HG03469 (cell line): ENCODE measurements around the gene ADAM22.

ENCODE experiments used
- ATAC-seq: cut with Tn5 transposase; IDR thresholded peaks from one replicate; pipeline ENCODE4 v1.9.1; 2021; ENCODE audit warnings: mild to moderate bottlenecking, moderate library complexity, moderate number of reproducible peaks; ENCODE audit not compliant: unreplicated experiment

The ADAM22 gene

GRCh38 chr7:87948371-87948770 lies 14.3 kb downstream of the ADAM22 start:
- ATAC-seq, result no peak

- ATAC-seq, result no peak
Measured at GRCh38 chr7:87959336-87959735, 25.3 kb downstream of the ADAM22 start.

- ATAC-seq, result no peak
Measured at GRCh38 chr7:87960239-87960638, 26.2 kb downstream of the ADAM22 start.

- ATAC-seq, result no peak
Measured at GRCh38 chr7:87961754-87962153, 27.7 kb downstream of the ADAM22 start.

- no peak for ATAC-seq
Measured at GRCh38 chr7:87966271-87966670, 32.2 kb downstream of the ADAM22 start.

GRCh38 chr7:87968021-87968420 lies 34.0 kb downstream of the ADAM22 start:
- ATAC-seq, result no peak

- ATAC-seq, result no peak
Measured at GRCh38 chr7:87982116-87982515, 48.1 kb downstream of the ADAM22 start.

- ATAC-seq, result no peak
Measured at GRCh38 chr7:87984088-87984487, 50.0 kb downstream of the ADAM22 start.

GRCh38 chr7:87993269-87993668 lies 59.2 kb downstream of the ADAM22 start:
- no peak for ATAC-seq

GRCh38 chr7:87999261-87999660 lies 65.2 kb downstream of the ADAM22 start:
- ATAC-seq, result no peak

- no peak for ATAC-seq
Measured at GRCh38 chr7:88001744-88002530, 67.9 kb downstream of the ADAM22 start.

- no peak for ATAC-seq
Measured at GRCh38 chr7:88002617-88003016, 68.6 kb downstream of the ADAM22 start.

GRCh38 chr7:88003581-88003980 lies 69.5 kb downstream of the ADAM22 start:
- no peak for ATAC-seq

GRCh38 chr7:88005191-88005590 lies 71.1 kb downstream of the ADAM22 start:
- no peak for ATAC-seq

GRCh38 chr7:88009651-88010050 lies 75.6 kb downstream of the ADAM22 start:
- ATAC-seq, result no peak

GRCh38 chr7:88012086-88012485 lies 78.0 kb downstream of the ADAM22 start:
- no peak for ATAC-seq

- ATAC-seq, result no peak
Measured at GRCh38 chr7:88013981-88014380, 79.9 kb downstream of the ADAM22 start.

GRCh38 chr7:88014581-88014980 lies 80.5 kb downstream of the ADAM22 start:
- ATAC-seq, result no peak

GRCh38 chr7:88015309-88015708 lies 81.3 kb downstream of the ADAM22 start:
- no peak for ATAC-seq

GRCh38 chr7:88018501-88018900 lies 84.5 kb downstream of the ADAM22 start:
- no peak for ATAC-seq

- ATAC-seq, result no peak
Measured at GRCh38 chr7:88020953-88021665, 87.1 kb downstream of the ADAM22 start.

GRCh38 chr7:88027724-88028123 lies 93.7 kb downstream of the ADAM22 start:
- no peak for ATAC-seq
